Activated naive CD8-positive, alpha-beta T cell treated with anti-CD3 and anti-CD28 coated beads, Interleukin-2, amount 10 ng/mL, durations not matched to agents 7 days and 5 days (primary cell): ENCODE results near the gene EHD4. TPM values are rescaled to one million over a fixed set of nuclear protein-coding genes. Genes with fewer than 3 reads are reported as not detected.
A peak's percentile ranks its signal among the peaks of the same experiment; 100 is the strongest.

Experiments used
- ATAC-seq: fragments of 150-1000 bp; cut with Tn5 transposase; one replicate; pipeline ENCODE4 v1.10.0; 2021; ENCODE audit warnings: low read depth, moderate library complexity
- POLR2A ChIA-PET: fragments of 350-600 bp; sonication (Branson Sonifier 250); formaldehyde crosslinking; loops from one replicate; lab custom pipeline; 2021; ENCODE audit warnings: antibody characterized with exemption; lab: Charles Lee
- DNase-seq: peaks from one replicate; pipeline ENCODE4 v3.0.0; 2021
- H3K27ac Mint-ChIP-seq: one replicate; pipeline ENCODE4 v1.8.0; 2022; ENCODE audit warnings: mild to moderate bottlenecking, mixed read lengths
- H3K27me3 Mint-ChIP-seq: one replicate; pipeline ENCODE4 v1.8.0; 2022; ENCODE audit warnings: mild to moderate bottlenecking, moderate library complexity, mixed read lengths
- H3K36me3 Mint-ChIP-seq: one replicate; pipeline ENCODE4 v1.8.0; 2021; ENCODE audit warnings: mild to moderate bottlenecking, mixed read lengths
- H3K4me1 Mint-ChIP-seq: one replicate; pipeline ENCODE4 v1.8.0; 2021; ENCODE audit warnings: mixed read lengths
- H3K4me3 Mint-ChIP-seq: one replicate; pipeline ENCODE4 v1.8.0; 2022; ENCODE audit warnings: mild to moderate bottlenecking, moderate library complexity, mixed read lengths
- H3K9me3 Mint-ChIP-seq: one replicate; pipeline ENCODE4 v1.8.0; 2021; ENCODE audit warnings: mixed read lengths
- total RNA-seq, 2 experiments: library from RNA; stranded (reverse); gene quantifications; one replicate each; pipeline ENCODE4 v1.2.3, GENCODE V29; 2021

The EHD4 gene
- total RNA-seq, 2 experiments from 2014 or later = 8.4 to 9.5 TPM

DNA sequence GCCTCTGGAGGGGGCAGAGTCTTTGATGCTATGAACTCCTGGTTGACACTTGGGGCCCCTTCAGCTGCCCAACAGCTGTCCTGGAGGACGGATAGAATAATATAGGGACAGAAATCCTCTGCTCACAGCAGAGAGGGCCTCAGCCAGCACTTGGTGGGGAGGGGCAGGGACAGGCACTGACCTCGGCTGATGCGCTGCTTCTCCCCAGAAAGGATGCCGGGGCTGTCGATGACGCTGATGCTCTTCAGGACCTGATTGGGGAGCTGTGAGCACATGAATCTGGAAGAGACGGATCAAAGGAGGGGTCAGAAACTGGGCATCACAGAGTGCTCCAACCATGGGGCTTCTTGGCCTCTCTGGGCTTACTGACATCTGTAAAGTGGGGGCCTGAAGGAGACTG, 29.5 kb downstream of the EHD4 start:
- no peaks in the 10 kb centered on the region for H3K36me3 Mint-ChIP-seq
- POLR2A ChIA-PET = interaction anchor here (0.9 kb wide), 1 partner anchor 10 kb away, joined by 3 read pairs; no protein-coding TSS in a partner anchor
- no peak overlapping the region for H3K4me3 Mint-ChIP-seq
- no peak for ATAC-seq
- no peaks in the 10 kb centered on the region for H3K9me3 Mint-ChIP-seq
- DNase-seq = no peak
- no peak overlapping the region for H3K27ac Mint-ChIP-seq
- peaks cover 11% of the 10 kb centered on the region for H3K4me1 Mint-ChIP-seq
- H3K27me3 Mint-ChIP-seq = no peaks in the 10 kb centered on the region

DNA sequence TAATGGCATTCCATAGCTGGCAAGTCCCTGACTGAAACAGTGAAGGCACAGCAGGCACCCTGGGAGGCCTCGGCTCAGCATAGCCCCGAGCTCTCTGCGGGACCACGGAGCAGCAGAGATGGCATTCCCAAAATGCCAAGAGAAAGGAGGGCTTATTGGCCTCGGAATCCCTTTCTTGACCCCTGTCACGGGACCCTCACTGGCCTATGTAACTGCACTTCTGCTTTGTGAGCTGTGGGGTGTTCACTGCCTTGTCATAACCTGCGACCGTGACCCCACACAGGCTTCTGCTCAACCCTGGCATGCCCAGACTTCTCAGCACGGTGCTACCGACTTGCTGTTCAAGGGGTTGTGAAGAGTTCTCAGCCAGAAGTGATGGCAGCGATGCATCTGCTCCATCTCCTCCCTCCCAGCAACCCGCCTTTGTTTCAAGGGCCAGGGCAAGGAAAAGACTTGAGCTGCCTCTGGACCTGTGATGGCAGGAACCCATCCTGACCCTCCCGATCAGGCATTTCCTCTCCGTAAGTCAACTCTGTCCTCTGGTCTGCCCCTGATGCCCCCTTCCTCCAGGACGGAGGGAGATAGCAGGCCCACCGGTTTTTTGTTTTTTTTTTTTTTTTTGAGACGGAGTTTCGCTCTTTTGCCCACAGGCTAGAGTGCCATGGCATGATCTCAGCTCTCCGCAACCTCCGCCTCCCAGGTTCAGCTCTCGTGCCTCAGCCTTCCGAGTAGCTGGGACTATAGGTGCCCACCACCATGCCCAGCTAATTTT, 30.5 kb downstream of the EHD4 start:
- Mint-ChIP-seq H3K4me1 (peaks cover 18% of the 10 kb centered on the region), H3K27me3 (no peaks in the 10 kb centered on the region), H3K27ac (no peak overlapping the region), H3K9me3 (no peaks in the 10 kb centered on the region), H3K36me3 (no peaks in the 10 kb centered on the region), H3K4me3 (no peak overlapping the region)
- POLR2A ChIA-PET = interaction anchor here (0.6 to 1.8 kb wide), 2 partner anchors 28 to 242 kb away, joined by 4 to 7 read pairs; no protein-coding TSS in a partner anchor
- DNase-seq (no peak), ATAC-seq (no peak)

DNA sequence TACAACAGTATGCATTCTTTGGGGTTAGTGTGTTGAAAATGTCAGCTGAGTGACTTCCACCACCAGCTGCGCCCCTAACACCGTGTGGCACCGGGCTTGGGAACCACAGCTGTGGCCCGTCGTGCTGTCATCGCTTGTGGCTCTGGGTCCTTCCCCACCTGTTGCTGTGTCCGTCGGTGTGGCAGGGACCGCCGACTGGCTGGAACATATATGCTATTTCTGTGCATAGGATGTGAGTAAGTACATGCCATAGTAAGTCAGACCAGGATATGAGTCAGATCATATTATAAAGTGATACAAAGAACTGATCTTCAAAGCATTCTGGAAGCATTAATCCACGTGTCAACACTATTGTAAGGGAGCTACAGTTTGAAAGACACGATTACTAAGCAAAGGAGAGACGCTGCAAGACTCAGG, 31.9 kb downstream of the EHD4 start:
- H3K9me3 Mint-ChIP-seq = no peaks in the 10 kb centered on the region
- POLR2A ChIA-PET = interaction anchor here (0.9 to 1.8 kb wide), 2 partner anchors 29 to 31 kb away, joined by 3 to 7 read pairs; no protein-coding TSS in a partner anchor
- peak overlapping the region; percentile 17 for H3K27ac Mint-ChIP-seq
- ATAC-seq = no peak
- H3K4me1 Mint-ChIP-seq = peaks cover 30% of the 10 kb centered on the region
- no peaks in the 10 kb centered on the region for H3K27me3 Mint-ChIP-seq
- H3K36me3 Mint-ChIP-seq = no peaks in the 10 kb centered on the region
- H3K4me3 Mint-ChIP-seq = no peak overlapping the region
- no peak for DNase-seq

DNA sequence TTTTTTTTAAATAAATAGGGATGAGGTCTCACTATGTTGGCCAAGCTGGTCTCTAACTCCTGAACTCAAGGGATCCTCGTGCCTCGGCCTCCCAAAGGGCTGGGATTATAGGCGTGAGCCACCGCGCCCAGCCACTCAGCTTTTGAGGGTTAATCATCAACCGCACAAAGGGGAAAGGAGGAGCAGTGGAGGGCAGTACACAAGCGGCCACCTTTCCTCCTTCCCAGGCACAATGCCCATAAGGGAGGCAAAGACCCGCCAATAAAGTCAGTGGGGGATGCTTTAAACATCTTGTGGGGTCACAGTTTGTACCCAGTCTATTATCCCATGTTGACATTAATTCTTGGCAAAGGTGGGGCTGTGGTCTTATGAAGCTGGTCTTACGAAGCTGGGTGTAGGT, 32.4 kb downstream of the EHD4 start:
- DNase-seq = no peak
- no peak for ATAC-seq
- Mint-ChIP-seq H3K9me3 (no peaks in the 10 kb centered on the region), H3K27ac (no peak overlapping the region), H3K4me1 (peaks cover 35% of the 10 kb centered on the region), H3K27me3 (no peaks in the 10 kb centered on the region), H3K36me3 (no peaks in the 10 kb centered on the region), H3K4me3 (no peak overlapping the region)
- POLR2A ChIA-PET = interaction anchor here (0.9 to 3.6 kb wide), 2 partner anchors 31 kb away, joined by 3 to 30 read pairs; partner anchors contain the start of gene EHD4

DNA sequence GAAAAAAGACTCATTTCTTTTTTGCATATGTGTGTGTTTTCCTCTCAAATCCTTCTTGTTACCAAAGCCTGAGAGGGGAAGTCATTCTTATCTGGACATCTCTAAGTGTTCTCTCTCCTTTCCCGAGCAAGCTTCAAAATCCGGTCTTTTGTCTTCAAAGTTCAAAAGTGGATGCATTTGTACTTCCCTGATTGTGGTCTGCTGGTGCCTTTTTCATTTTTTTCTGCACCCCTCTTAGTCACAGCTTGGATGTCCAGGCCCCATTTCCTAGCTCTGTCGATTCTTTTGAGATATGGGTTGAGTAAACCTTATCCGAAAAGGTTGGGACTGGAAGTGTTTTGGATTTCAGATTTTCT, 34.8 kb downstream of the EHD4 start:
- DNase-seq (no peak), ATAC-seq (no peak)
- peak overlapping the region; percentile 83 for H3K4me3 Mint-ChIP-seq
- no peaks in the 10 kb centered on the region for H3K9me3 Mint-ChIP-seq
- H3K36me3 Mint-ChIP-seq = no peaks in the 10 kb centered on the region
- H3K27ac Mint-ChIP-seq = peak overlapping the region; percentile 99
- H3K27me3 Mint-ChIP-seq = no peaks in the 10 kb centered on the region
- peaks cover 41% of the 10 kb centered on the region for H3K4me1 Mint-ChIP-seq
- POLR2A ChIA-PET = interaction anchor here (0.7 to 4.2 kb wide), 8 partner anchors 12 to 277 kb away, joined by 3 to 30 read pairs (median 4); partner anchors contain the start of genes EHD4, MAPKBP1, MGA and SPTBN5

DNA sequence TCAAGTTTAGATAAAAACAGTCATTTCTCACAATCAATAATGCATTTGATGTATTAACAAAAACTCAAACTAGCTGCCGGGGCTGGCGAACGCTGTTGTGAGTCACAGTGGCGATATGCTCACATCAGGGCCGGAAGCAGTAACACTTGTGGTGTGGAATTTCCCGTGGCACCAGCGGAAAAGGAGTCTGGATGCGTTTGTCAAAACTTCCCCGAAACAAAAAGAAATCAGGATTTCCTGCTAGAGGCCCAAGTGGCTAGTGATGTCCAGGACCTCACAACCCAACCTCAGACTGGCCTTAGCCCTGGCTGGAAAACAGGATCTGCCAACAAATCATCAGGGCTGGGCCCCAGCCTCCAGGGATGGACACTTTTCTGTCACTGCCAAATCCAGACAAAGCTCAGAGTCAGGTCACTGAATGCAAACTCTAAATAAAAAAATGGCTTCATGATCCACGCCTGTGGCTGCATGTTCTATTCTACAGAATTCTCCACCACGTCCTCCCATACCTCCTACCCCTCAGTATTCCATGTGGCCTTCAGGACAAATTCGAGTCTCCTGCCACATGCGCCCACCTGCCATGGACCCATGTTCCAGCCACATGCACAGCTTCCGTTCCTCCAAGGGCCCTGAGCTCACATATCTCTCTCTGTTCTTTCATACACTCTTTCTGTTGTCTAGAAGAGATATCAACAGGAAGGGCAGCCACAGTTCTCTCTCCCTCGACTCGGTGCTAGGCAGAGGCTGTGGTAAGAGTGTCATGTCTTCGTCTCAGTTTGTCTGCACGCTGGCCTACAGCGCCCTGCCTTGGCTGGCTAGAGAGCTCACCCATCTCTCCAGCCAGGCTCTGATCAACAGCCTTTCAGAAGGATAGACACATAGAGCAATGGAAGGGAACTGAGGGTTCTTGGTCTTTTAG, 35.4 kb downstream of the EHD4 start:
- Mint-ChIP-seq H3K4me3 (peak overlapping the region; percentile 83), H3K27ac (peak overlapping the region; percentile 99), H3K27me3 (no peaks in the 10 kb centered on the region), H3K9me3 (no peaks in the 10 kb centered on the region), H3K36me3 (no peaks in the 10 kb centered on the region), H3K4me1 (peaks cover 41% of the 10 kb centered on the region)
- POLR2A ChIA-PET = interaction anchor here (0.6 to 4.2 kb wide), 10 partner anchors 13 to 1175 kb away, joined by 3 to 30 read pairs (median 4); partner anchors contain the start of genes EHD4, MAPKBP1, MGA and SPTBN5
- peak; percentile 90 for ATAC-seq
- DNase-seq = peak; percentile 60

DNA sequence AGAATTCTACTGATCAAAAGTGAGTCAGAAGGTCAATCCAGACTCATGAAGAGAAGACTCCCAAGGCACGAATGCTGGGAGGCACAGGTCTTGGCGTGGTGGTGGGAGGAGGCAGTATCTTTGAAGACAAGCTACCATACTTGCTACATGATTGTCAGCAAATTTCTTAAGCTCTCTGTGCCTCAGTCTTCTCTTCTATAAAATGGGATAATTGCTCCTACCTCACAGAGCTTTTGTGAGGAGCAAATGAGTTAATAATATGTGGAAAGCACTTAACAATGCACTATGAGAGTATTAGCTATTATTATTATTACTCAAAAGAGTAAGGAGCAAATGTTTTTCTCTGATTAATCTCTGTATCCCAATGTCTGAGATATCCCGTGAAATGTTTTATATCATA, 36.2 kb downstream of the EHD4 start:
- ATAC-seq = no peak
- POLR2A ChIA-PET = interaction anchor here (1.0 to 4.2 kb wide), 4 partner anchors 35 to 162 kb away, joined by 3 to 30 read pairs (median 20); partner anchors contain the start of genes EHD4, MAPKBP1 and SPTBN5
- H3K27me3 Mint-ChIP-seq = no peaks in the 10 kb centered on the region
- H3K36me3 Mint-ChIP-seq = no peaks in the 10 kb centered on the region
- DNase-seq = no peak
- H3K4me3 Mint-ChIP-seq = peak overlapping the region; percentile 70
- peak overlapping the region; percentile 99 for H3K27ac Mint-ChIP-seq
- peaks cover 41% of the 10 kb centered on the region for H3K4me1 Mint-ChIP-seq
- H3K9me3 Mint-ChIP-seq = no peaks in the 10 kb centered on the region

DNA sequence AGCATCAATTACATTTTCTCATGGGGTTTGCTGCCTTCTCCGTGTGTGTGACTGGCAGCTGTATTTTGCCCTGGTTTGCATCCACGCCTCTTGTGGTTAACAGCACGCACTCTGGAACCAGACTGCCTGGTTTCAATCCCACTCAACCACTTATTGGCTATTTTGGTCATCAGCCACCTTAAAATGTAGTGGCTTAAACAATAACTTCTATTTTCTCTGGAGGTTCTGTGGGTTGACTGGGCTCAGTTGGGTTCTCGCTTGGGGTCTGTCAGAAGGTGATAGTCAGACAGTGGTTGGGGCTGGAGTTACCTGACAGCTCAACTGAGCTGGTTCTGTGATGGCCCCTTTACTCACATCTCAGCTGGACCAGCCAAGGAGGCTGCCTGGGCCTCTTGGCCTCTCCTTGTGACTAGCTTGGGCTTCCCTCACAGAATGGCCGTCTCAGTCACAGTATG, 36.8 kb downstream of the EHD4 start:
- Mint-ChIP-seq H3K36me3 (no peaks in the 10 kb centered on the region), H3K4me1 (peaks cover 37% of the 10 kb centered on the region), H3K9me3 (no peaks in the 10 kb centered on the region), H3K4me3 (peak overlapping the region; percentile 70), H3K27me3 (no peaks in the 10 kb centered on the region), H3K27ac (peak overlapping the region; percentile 99)
- DNase-seq (no peak), ATAC-seq (no peak)
- POLR2A ChIA-PET = interaction anchor here (1.0 to 4.2 kb wide), 4 partner anchors 36 to 161 kb away, joined by 3 to 21 read pairs (median 12); partner anchors contain the start of genes EHD4, MAPKBP1 and SPTBN5

DNA sequence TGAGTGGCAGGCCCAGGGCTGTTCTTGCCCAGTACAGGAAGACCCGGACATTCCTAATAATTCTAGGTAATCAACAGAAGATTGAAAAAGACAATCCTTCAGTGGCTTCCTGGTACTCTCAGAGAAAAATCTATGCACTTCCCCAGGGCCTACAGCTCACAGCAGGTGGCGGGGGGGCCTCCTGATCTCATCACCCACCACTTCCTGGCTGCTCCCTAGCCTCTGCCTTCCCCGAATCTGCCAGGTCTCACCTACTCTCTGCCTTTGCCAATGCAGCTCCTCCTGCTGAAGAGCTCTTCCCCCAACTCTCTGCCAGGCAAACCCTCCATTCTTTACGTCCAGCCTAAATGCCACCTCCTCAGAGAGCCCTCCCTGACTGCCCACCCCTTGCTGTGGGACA, 37.5 kb downstream of the EHD4 start:
- ATAC-seq (peak; percentile 81), DNase-seq (peak; percentile 71)
- Mint-ChIP-seq H3K27me3 (no peaks in the 10 kb centered on the region), H3K4me1 (peaks cover 35% of the 10 kb centered on the region), H3K27ac (peak overlapping the region; percentile 99), H3K36me3 (no peaks in the 10 kb centered on the region), H3K4me3 (peak overlapping the region; percentile 70), H3K9me3 (no peaks in the 10 kb centered on the region)
- POLR2A ChIA-PET = interaction anchor here (0.8 to 4.2 kb wide), 4 partner anchors 35 to 161 kb away, joined by 3 to 21 read pairs (median 12); partner anchors contain the start of genes EHD4, MAPKBP1 and SPTBN5

DNA sequence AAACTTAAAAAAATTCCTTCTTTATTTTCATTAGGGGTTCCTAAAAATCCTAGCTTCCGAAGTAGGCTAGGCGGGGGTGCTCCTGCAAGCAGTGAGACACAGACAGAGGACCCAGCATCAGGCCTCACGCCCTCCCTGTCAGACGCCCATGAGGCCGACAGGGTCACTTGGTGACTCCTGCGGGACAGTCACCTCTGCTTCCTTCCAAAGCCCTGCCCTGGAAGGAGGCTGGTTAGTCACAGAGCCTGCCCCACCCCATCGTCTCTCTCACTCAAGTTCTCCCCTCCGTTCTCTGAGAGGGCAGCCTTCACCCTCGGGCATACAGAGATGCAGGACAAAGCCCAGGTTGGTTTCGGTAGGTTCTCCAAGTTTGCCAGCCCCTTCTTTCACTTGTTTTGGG, 38.6 kb downstream of the EHD4 start:
- POLR2A ChIA-PET = interaction anchor here (1.0 to 1.3 kb wide), 2 partner anchors 36 to 39 kb away, joined by 3 to 5 read pairs; partner anchors contain the start of gene EHD4
- ATAC-seq (no peak), DNase-seq (no peak)
- Mint-ChIP-seq H3K36me3 (no peaks in the 10 kb centered on the region), H3K27me3 (no peaks in the 10 kb centered on the region), H3K4me1 (peaks cover 35% of the 10 kb centered on the region), H3K4me3 (no peak overlapping the region), H3K27ac (peak overlapping the region; percentile 70), H3K9me3 (no peaks in the 10 kb centered on the region)

DNA sequence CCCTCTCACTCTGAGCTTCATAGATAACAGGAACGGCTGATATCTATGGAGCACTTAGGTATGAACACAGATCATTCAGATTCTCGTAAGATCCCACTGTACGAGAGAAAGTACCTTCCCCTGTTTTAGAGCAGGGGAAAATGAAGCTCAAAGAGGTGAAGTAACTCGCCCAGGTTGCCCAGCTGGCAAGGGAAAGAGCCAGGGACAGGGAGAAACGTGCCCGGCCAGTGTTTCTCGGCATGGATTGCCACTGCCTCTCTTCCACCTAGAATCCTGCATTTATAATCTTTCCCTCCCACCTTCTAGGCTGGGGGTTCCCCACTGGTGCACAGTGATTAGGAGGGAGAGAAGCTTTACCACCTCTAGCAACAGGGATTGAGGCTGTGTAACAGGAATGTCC, 39.0 kb downstream of the EHD4 start:
- H3K9me3 Mint-ChIP-seq = no peaks in the 10 kb centered on the region
- H3K4me1 Mint-ChIP-seq = peaks cover 37% of the 10 kb centered on the region
- no peak for DNase-seq
- POLR2A ChIA-PET = interaction anchor here (0.6 to 1.3 kb wide), 3 partner anchors 18 to 39 kb away, joined by 3 to 5 read pairs (median 3); partner anchors contain the start of gene EHD4
- H3K36me3 Mint-ChIP-seq = no peaks in the 10 kb centered on the region
- ATAC-seq = no peak
- H3K27me3 Mint-ChIP-seq = no peaks in the 10 kb centered on the region
- H3K4me3 Mint-ChIP-seq = no peak overlapping the region
- H3K27ac Mint-ChIP-seq = peak overlapping the region; percentile 17

DNA sequence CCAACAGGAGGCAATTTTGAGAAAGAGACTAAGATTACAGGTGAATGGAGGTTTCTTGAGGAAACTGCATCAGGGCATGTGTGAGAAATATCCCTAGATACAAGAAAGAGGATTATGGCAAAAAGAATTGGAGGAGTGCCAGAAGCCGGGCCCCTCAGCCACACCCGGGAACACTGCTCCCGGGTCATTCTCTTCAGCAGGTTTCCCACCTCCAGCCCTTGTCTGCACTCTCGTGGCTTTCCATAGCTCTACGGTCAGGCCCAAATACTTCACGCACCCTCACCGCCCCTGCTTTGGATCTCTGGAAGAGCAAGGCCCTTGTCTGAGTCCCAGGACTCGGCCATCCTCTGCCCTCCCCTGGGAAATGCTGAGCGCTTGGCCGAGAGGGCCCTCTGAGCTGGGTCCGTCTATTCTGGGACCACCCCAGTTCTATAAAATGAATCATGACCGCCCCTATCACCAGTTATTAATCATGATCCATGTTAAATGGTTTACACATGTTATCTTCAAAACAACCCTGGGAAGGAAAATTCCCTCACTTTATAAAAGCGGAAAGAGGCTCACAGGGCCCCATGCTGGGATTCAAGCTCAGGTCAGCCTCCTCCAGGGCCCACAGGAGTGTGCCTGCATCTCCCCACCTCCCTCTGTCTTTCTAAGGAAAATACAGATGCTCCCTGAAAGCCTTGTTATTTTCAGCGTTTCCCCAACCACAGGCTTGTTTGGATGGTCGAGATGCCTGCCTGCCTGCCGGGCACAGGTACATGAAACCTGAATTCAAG, 39.7 kb downstream of the EHD4 start:
- H3K4me1 Mint-ChIP-seq = peaks cover 34% of the 10 kb centered on the region
- no peaks in the 10 kb centered on the region for H3K9me3 Mint-ChIP-seq
- DNase-seq (no peak), ATAC-seq (no peak)
- peak overlapping the region; percentile 17 for H3K27ac Mint-ChIP-seq
- POLR2A ChIA-PET = interaction anchor here (0.6 to 1.0 kb wide), 2 partner anchors 19 to 40 kb away, joined by 3 to 5 read pairs; partner anchors contain the start of gene EHD4
- no peaks in the 10 kb centered on the region for H3K27me3 Mint-ChIP-seq
- H3K4me3 Mint-ChIP-seq = no peak overlapping the region
- H3K36me3 Mint-ChIP-seq = no peaks in the 10 kb centered on the region
